HEK293 (cell line): ENCODE results near the gene IZUMO1.

Experiments
- WT1 ChIP-seq: fragments of 450-650 bp; formaldehyde crosslinking; IDR thresholded peaks from 2 replicates; pipeline ENCODE4 v1.5.1; 2016; ENCODE audit warnings: missing biosample characterization, missing genetic modification characterization
- ZEB2 ChIP-seq: fragments of 450-650 bp; formaldehyde crosslinking; IDR thresholded peaks from 2 replicates; pipeline ENCODE4 v1.5.1; 2016; ENCODE audit warnings: missing biosample characterization, missing genetic modification characterization
- ZFP69B ChIP-seq: fragments of 450-650 bp; formaldehyde crosslinking; IDR thresholded peaks from 2 replicates; pipeline ENCODE4 v1.5.1; 2016; ENCODE audit warnings: missing biosample characterization, missing genetic modification characterization
- ZNF112 ChIP-seq: fragments of 450-650 bp; formaldehyde crosslinking; IDR thresholded peaks from 2 replicates; pipeline ENCODE4 v1.5.0; 2017; ENCODE audit warnings: missing biosample characterization, missing genetic modification characterization
- ZNF121 ChIP-seq: fragments of 450-650 bp; formaldehyde crosslinking; IDR thresholded peaks from 2 replicates; pipeline ENCODE4 v1.5.1; 2016; ENCODE audit warnings: missing biosample characterization, missing genetic modification characterization
- ZNF175 ChIP-seq: fragments of 450-650 bp; formaldehyde crosslinking; IDR thresholded peaks from 2 replicates; pipeline ENCODE4 v1.5.1; 2016; ENCODE audit warnings: missing biosample characterization, missing genetic modification characterization
- ZNF239 ChIP-seq: fragments of 450-650 bp; formaldehyde crosslinking; IDR thresholded peaks from 2 replicates; pipeline ENCODE4 v1.5.1; 2016; ENCODE audit warnings: missing biosample characterization, missing genetic modification characterization
- ZNF341 ChIP-seq: fragments of 450-650 bp; formaldehyde crosslinking; IDR thresholded peaks from 2 replicates; pipeline ENCODE4; 2016; ENCODE audit warnings: low read depth, missing biosample characterization, missing genetic modification characterization
- ZNF660 ChIP-seq: fragments of 450-650 bp; IDR thresholded peaks from 2 replicates; pipeline ENCODE4 v1.5.1; 2018; ENCODE audit warnings: missing biosample characterization, mild to moderate bottlenecking, missing genetic modification characterization
- ZNF707 ChIP-seq: fragments of 450-650 bp; formaldehyde crosslinking; IDR thresholded peaks from 2 replicates; pipeline ENCODE4 v1.5.1; 2016; ENCODE audit warnings: missing biosample characterization, missing genetic modification characterization
- TF ChIP-seq, protein P1 (sequence below): fragments of 450-650 bp; formaldehyde crosslinking; IDR thresholded peaks from 2 replicates; pipeline ENCODE4 v1.5.1; 2016; ENCODE audit warnings: missing biosample characterization, missing genetic modification characterization
- TF ChIP-seq, protein P2 (sequence below): fragments of 450-650 bp; formaldehyde crosslinking; IDR thresholded peaks from 2 replicates; pipeline ENCODE4 v1.5.1; 2016; ENCODE audit warnings: missing biosample characterization, missing genetic modification characterization

DNA sequence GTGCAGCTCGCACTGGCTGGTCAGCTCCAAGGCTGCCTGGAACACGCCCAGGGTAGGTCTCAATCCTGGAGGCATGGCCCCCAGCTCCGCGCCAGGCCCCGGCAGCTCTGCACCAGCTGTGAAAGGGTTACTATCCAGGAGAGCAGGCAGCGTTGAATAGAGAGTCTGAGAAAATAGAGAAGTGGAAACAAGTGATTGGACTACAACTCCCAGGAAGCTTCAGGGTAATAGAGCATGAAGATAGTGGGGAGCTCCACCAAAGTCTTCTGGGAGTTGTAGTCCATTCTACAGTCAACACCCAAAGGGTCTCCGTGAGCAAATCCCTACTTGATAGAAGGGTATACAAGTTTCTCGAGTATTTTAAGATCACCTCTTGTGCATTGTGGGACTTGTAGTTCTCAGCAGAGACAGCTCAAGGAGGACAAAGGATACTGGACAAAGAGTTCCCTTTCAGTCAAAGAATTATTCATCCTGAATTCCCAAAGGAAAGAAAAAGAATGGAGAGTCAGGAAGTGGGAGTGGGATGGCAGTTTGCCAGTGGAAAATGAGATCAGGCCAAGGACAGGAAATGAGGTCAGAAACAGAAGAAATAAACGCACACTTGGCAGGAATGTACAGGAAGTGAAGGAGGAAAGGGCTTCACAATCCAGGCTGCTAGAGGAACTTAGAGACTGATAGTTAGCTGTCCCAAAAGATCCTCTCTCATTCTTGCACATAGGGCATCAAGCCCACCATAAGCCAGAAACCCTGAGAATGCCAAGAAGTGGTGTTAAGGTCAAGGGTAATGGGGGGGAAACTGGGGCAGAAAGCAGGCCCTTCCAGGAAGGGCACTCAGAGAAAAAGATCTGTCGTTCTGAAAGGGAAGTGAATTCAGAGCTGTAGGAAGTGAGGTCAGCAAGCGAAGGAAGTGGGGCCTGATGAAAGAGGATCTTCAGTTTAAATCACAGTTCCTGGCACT lies 21.6 kb downstream of the IZUMO1 start:
- TF ChIP-seq, protein P1, sequence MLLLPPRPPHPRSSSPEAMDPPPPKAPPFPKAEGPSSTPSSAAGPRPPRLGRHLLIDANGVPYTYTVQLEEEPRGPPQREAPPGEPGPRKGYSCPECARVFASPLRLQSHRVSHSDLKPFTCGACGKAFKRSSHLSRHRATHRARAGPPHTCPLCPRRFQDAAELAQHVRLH = 0 out of 2 replicates have a peak, but pooled peaks have one; percentile 26
- TF ChIP-seq, protein P2, sequence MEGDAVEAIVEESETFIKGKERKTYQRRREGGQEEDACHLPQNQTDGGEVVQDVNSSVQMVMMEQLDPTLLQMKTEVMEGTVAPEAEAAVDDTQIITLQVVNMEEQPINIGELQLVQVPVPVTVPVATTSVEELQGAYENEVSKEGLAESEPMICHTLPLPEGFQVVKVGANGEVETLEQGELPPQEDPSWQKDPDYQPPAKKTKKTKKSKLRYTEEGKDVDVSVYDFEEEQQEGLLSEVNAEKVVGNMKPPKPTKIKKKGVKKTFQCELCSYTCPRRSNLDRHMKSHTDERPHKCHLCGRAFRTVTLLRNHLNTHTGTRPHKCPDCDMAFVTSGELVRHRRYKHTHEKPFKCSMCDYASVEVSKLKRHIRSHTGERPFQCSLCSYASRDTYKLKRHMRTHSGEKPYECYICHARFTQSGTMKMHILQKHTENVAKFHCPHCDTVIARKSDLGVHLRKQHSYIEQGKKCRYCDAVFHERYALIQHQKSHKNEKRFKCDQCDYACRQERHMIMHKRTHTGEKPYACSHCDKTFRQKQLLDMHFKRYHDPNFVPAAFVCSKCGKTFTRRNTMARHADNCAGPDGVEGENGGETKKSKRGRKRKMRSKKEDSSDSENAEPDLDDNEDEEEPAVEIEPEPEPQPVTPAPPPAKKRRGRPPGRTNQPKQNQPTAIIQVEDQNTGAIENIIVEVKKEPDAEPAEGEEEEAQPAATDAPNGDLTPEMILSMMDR (tag by site-specific recombination) = no peak
- TF ChIP-seq ZNF341 (tag by site-specific recombination) = no peak
- 0 out of 2 replicates have a peak, but pooled peaks have one; percentile 27 for TF ChIP-seq ZNF660 (tag by site-specific recombination)
- TF ChIP-seq ZNF175 (tag by site-specific recombination) = no peak
- no peak for TF ChIP-seq WT1 (tag by site-specific recombination)
- 0 out of 2 replicates have a peak, but pooled peaks have one; percentile 11 for TF ChIP-seq ZFP69B (tag by site-specific recombination)
- no peak for TF ChIP-seq ZNF239 (tag by site-specific recombination)
- TF ChIP-seq ZNF112 (tag by site-specific recombination) = no peak
- TF ChIP-seq ZNF707 (tag by site-specific recombination) = no peak
- TF ChIP-seq ZEB2 (tag by site-specific recombination) = no peak
- no peak for TF ChIP-seq ZNF121 (tag by site-specific recombination)
